Measurements from ENCODE around the gene FGF12. TPM values are rescaled to one million over a fixed set of nuclear protein-coding genes. Genes with fewer than 3 reads are reported as not detected.

The FGF12 gene
- total RNA-seq, 1 experiment from 2014 or later: 0.07 TPM

DNA sequence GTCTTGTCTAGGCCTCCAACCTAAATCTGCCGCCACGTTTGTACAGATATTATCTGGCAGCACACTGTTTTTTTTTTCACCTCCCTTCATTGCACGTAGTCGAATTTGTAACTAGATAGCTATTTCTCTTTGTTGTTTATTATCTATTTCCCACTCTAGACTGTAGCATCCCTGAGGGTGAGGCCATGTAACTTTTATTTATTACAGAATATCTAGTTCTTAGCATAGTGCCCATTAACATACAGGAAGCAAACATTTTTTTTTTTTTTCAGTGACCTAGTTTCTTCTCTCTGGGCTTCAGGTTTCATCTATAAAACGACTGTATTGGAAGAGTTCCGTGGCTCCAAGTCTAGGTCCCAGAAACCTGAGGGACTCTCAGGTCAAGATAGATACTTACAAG lies 354.3 kb downstream of the FGF12 start:
- ATAC-seq (no peak), DNase-seq (ENCODE audit: low read depth, low spot score) (no peak)
- H3K4me1 ChIP-seq (ENCODE audit: control insufficient read depth in 1 of 2, insufficient read depth in 2 of 2, low read length in 2 of 2): no peaks in the 10 kb centered on the region
- no TSS peak for BruUV-seq (replicated peaks)
- H3K4me2 ChIP-seq (ENCODE audit: low read length): no peak overlapping the region
- no peaks in the 10 kb centered on the region for H3K9me2 ChIP-seq (ENCODE audit: insufficient read depth)
- H3K9ac ChIP-seq (ENCODE audit: low read length): no peak overlapping the region
- H3K27ac ChIP-seq (ENCODE audit: low read depth, low read length): no peak overlapping the region
- ChIA-PET RAD21 (ENCODE audit: low non-redundant PET in 1 of 2, low total read pairs in 2 of 2, uncharacterized antibody in 2 of 2, unreplicated experiment in 2 of 2) (no interaction called here), CTCF (no interaction called here), POLR2A (no interaction called here)
- H4K20me1 ChIP-seq (ENCODE audit: insufficient read depth): no peaks in the 10 kb centered on the region
- peaks cover 52% of the 10 kb centered on the region for H3K27me3 ChIP-seq (ENCODE audit: insufficient read depth, low read length)
- TF ChIP-seq ELF1 (IDR thresholded peaks at IDR 0.05; ENCODE audit: borderline replicate concordance, low read depth) (no peak), ZNF274 (IDR thresholded peaks at IDR 0.05; ENCODE audit: low read depth, low read length) (no peak), RAD21 (IDR thresholded peaks at IDR 0.05; ENCODE audit: low read depth) (no peak)
- no peak overlapping the region for H3K4me3 ChIP-seq (replicated peaks in 1 of 2; ENCODE audit: low read depth in 1 of 2, low read length in 2 of 2)
- H3K9me3 ChIP-seq (ENCODE audit: control insufficient read depth in 1 of 2, insufficient read depth in 1 of 2, low read depth in 1 of 2, low read length in 2 of 2): no peaks in the 10 kb centered on the region
- intact Hi-C loops (cut with micrococcal nuclease): no loop called here
- no peak overlapping the region for H2AFZ ChIP-seq (ENCODE audit: low read depth, low read length, poor library complexity, severe bottlenecking)
- H3K79me2 ChIP-seq (ENCODE audit: insufficient read depth, low read length): no peaks in the 10 kb centered on the region
- H3K36me3 ChIP-seq (ENCODE audit: control insufficient read depth in 1 of 2, insufficient read depth in 2 of 2, low read length in 2 of 2): no peaks in the 10 kb centered on the region

- DNase-seq (ENCODE audit: low read depth, low spot score): no peak
- Histone ChIP-seq H4K20me1 (ENCODE audit: insufficient read depth) (no peaks in the 10 kb centered on the region), H3K36me3 (ENCODE audit: control insufficient read depth in 1 of 2, insufficient read depth in 2 of 2, low read length in 2 of 2) (no peaks in the 10 kb centered on the region), H3K4me2 (ENCODE audit: low read length) (no peak overlapping the region), H3K27me3 (ENCODE audit: insufficient read depth, low read length) (peaks cover 57% of the 10 kb centered on the region), H3K9me2 (ENCODE audit: insufficient read depth) (no peaks in the 10 kb centered on the region), H3K27ac (ENCODE audit: low read depth, low read length) (no peak overlapping the region), H3K4me3 (replicated peaks in 1 of 2; ENCODE audit: low read depth in 1 of 2, low read length in 2 of 2) (no peak overlapping the region), H3K9me3 (ENCODE audit: control insufficient read depth in 1 of 2, insufficient read depth in 1 of 2, low read depth in 1 of 2, low read length in 2 of 2) (no peaks in the 10 kb centered on the region), H3K4me1 (ENCODE audit: control insufficient read depth in 1 of 2, insufficient read depth in 2 of 2, low read length in 2 of 2) (no peaks in the 10 kb centered on the region), H2AFZ (ENCODE audit: low read depth, low read length, poor library complexity, severe bottlenecking) (no peak overlapping the region), H3K79me2 (ENCODE audit: insufficient read depth, low read length) (no peaks in the 10 kb centered on the region), H3K9ac (ENCODE audit: low read length) (no peak overlapping the region)
- POLR2A ChIA-PET: no interaction called here
- BruUV-seq (replicated peaks): no TSS peak
- ATAC-seq: no peak
- CTCF ChIA-PET: no interaction called here
- RAD21 ChIA-PET (ENCODE audit: low non-redundant PET in 1 of 2, low total read pairs in 2 of 2, uncharacterized antibody in 2 of 2, unreplicated experiment in 2 of 2): no interaction called here
- TF ChIP-seq JUND (IDR thresholded peaks at IDR 0.05): no peak
- TF ChIP-seq EZH2 (IDR thresholded peaks at IDR 0.05): no peak
- no peak for TF ChIP-seq ELF1 (IDR thresholded peaks at IDR 0.05; ENCODE audit: borderline replicate concordance, low read depth)
- TF ChIP-seq CBX3 (IDR thresholded peaks at IDR 0.05; ENCODE audit: low read depth): no peak
- no peak for TF ChIP-seq POLR2AphosphoS5 (IDR thresholded peaks at IDR 0.05; ENCODE audit: low read depth, low read length)
- no peak for TF ChIP-seq MAX (IDR thresholded peaks at IDR 0.05)
- no peak for TF ChIP-seq ZBTB33 (IDR thresholded peaks at IDR 0.05; ENCODE audit: extremely low read depth, insufficient replicate concordance, low read length)
- TF ChIP-seq TCF7L2 (IDR thresholded peaks at IDR 0.05; ENCODE audit: borderline replicate concordance, extremely low read depth, insufficient read depth, insufficient read length): no peak
- TF ChIP-seq SP1 (IDR thresholded peaks at IDR 0.05; ENCODE audit: low read depth): no peak
- TF ChIP-seq, protein P1, sequence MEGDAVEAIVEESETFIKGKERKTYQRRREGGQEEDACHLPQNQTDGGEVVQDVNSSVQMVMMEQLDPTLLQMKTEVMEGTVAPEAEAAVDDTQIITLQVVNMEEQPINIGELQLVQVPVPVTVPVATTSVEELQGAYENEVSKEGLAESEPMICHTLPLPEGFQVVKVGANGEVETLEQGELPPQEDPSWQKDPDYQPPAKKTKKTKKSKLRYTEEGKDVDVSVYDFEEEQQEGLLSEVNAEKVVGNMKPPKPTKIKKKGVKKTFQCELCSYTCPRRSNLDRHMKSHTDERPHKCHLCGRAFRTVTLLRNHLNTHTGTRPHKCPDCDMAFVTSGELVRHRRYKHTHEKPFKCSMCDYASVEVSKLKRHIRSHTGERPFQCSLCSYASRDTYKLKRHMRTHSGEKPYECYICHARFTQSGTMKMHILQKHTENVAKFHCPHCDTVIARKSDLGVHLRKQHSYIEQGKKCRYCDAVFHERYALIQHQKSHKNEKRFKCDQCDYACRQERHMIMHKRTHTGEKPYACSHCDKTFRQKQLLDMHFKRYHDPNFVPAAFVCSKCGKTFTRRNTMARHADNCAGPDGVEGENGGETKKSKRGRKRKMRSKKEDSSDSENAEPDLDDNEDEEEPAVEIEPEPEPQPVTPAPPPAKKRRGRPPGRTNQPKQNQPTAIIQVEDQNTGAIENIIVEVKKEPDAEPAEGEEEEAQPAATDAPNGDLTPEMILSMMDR (IDR thresholded peaks at IDR 0.05 in 2 of 3, conservative IDR thresholded peaks at IDR 0.05 in 1 of 3; ENCODE audit: borderline replicate concordance in 1 of 3, insufficient read depth in 1 of 3, low read depth in 2 of 3, low read length in 2 of 3): no peak
- TF ChIP-seq SRF (IDR thresholded peaks at IDR 0.05; ENCODE audit: low read depth): no peak
- intact Hi-C loops (cut with micrococcal nuclease): no loop called here
Measured at GRCh38 chr3:192372616-192373015, 354.7 kb downstream of the FGF12 start.
